ENCODE results near the gene GOT2.
"Not testable (repeated sequence)": the region's sequence is repeated elsewhere in the genome, so short reads cannot be mapped to it uniquely, and the experiment has no call there.

The GOT2 gene

DNA sequence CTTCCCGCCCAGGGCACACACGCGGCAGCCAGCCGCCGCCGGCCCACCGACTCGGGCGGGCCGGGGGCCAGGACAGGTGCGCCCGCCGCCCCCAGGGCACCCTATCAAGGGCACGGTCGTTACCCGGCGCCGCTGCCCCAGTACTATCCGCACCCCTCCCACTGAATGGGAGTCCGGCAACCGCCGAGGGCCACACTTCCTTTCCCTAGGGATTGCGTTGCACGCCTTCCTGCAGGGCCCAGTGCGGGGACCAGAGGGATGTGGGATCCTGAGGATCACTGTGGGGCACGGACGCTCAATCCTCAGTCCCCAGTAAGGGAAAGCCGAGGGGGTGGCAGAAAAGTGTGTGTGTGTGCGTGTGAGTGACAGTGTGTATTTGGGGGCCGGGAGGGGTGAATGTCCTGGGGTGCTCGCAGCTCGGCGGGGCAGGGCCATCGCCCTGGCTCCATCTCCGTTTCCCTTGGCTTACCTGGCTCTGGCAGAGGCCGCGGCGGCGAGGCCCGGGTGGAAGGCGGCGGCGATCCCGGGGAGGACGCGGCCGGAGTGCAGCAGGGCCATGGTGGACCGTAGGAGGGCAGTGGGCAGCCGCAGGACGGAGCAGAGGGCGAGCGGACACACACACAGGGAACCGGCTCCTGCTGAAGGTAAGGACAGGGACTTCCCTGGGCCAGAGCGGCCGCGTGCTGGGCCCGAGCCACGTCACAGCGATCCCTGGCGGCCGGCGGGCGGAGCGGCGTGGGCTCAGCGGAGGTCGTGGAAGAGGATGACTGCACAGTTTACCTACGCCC, at the start of gene GOT2:
TSS of gene GOT2 (minus strand) at position 646 of the 788 bp plus-strand sequence. CDS start at position 558, 88 bp downstream.
- DNase-seq (ENCODE audit: low read depth), result peak; percentile 91

DNA sequence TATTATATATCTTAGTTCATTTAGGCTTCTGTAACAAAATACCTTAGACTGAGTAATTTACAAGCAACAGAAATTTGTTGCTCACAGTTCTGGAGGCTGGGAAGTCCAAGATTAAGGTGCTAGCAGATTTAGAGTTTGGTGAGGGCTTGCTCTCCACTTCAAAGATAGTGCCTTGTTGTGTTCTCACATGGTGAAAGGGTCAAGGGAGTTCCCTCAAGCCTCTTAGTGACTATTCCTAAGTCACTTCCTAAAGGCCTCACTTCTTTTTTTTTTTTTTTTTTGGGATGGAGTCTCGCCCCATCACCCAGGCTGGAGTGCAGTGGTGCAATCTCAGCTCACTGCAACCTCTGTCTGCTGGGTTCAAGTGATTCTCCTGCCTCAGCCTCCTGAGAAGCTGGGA, 45.2 kb upstream of the GOT2 start:
- not testable (repeated sequence) for DNase-seq (ENCODE audit: low read depth)

- no peak for DNase-seq (ENCODE audit: low read depth)
Observed at GRCh38 chr16:58773870-58774269, 39.8 kb upstream of the GOT2 start.

DNA sequence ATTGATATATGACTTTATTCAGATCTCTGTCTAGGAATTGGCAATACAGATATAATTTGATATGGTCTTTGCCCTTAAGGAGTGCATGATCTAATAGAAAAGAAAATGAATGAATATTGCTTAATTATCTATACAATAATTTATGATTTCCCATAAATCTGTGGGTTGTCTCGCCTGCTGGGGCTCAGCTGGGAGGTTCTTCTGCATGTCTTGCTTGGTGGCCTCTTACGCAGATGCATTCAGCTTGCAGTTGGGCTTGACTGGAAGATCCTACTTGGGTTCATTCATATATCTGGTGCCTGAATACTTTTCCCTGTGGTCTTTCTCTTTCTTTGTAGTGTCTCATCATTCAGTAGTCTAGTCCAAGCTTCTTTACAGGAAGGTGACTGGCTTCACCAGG, 34.0 kb upstream of the GOT2 start:
- DNase-seq (ENCODE audit: low read depth), result no peak

DNA sequence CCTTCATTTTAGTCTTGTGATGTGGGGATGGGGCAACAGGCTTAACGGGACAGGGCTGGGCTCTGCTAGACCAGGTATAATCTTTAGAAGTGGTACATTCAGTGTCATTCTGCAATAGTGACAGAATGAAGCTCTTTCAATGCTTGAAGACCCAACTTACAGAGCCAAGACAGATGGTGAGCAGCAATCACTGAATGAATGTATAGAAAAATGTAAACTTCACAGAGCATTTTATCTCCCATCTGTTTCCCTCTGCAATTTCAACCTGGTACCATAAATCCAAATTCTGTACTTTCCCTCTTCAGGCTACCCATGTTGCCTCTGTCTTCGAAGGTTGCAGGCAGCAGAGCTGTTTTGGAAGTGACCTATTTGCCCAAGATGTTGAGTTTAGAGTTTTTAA, 33.5 kb upstream of the GOT2 start:
- no peak for DNase-seq (ENCODE audit: low read depth)

DNA sequence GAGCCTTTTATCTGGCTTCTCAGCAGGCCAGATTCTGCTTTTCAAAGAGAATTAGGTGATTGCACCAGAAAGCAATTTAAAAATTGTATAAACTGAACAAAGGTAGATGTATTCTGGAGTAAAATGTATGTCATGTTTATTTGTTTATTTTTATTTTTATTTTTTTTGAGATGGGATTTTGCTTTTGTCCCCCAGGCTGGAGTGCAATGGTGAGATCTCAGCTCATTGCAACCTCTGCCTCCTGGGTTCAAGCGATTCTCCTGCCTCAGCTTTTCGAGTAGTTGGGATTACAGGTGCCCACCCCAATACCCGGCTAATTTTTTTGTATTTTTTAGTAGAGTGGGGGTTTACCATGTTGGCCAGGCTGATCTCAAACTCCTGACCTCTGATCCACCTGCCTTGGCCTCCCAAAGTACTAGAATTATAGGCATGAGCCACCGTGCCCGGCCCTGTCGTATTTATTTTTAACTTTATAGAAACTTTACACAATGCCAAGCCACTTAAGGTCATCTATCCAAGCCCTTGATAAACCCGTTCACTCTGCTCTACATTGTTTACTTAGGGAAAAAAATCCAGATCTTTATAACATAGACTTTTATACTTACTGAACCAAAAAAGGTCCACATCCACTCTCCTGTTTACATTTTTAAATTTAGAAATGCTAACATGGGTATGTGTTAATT, 22.7 kb upstream of the GOT2 start:
- no peak for DNase-seq (ENCODE audit: low read depth)

GRCh38 chr16:58755989-58756649, 22.0 kb upstream of the GOT2 start:
- peak; percentile 80 for DNase-seq (ENCODE audit: low read depth)

GRCh38 chr16:58753711-58754134, 19.6 kb upstream of the GOT2 start:
- no peak for DNase-seq (ENCODE audit: low read depth)

- DNase-seq (ENCODE audit: low read depth), result no peak
Observed at GRCh38 chr16:58744497-58744896, 10.4 kb upstream of the GOT2 start.

- no peak for DNase-seq (ENCODE audit: low read depth)
Observed at GRCh38 chr16:58741976-58742375, 7.9 kb upstream of the GOT2 start.

GRCh38 chr16:58741166-58741565, 7.0 kb upstream of the GOT2 start:
- no peak for DNase-seq (ENCODE audit: low read depth)

GRCh38 chr16:58738672-58739296, 4.7 kb upstream of the GOT2 start:
- no peak for DNase-seq (ENCODE audit: low read depth)

DNA sequence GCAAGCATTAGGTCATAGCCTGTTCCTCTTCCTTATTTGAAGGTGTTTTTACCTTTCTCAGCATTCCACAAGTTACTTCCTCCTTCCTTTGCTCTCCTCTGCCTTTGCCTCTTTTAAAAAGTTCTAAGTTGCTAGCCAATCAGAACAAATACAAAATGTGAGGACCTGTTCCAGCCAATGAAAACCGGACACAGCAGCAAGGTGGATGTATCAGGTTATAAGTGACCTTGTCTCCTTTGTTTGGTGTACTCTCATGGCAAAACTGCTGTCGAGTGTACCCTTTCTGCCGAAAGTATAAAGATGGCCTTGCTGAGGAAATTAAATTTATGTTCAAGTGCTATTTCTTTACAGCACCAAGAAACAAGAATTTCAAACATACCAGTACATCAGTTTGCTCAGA, 2.2 kb upstream of the GOT2 start:
- not testable (repeated sequence) for DNase-seq (ENCODE audit: low read depth)

GRCh38 chr16:58734459-58734787, 307 bp upstream of the GOT2 start:
- DNase-seq (ENCODE audit: low read depth), result no peak

- DNase-seq (ENCODE audit: low read depth), result peak; percentile 24
Observed at GRCh38 chr16:58733248-58733670, 857 bp downstream of the GOT2 start.

- peak; percentile 47 for DNase-seq (ENCODE audit: low read depth)
Observed at GRCh38 chr16:58732545-58733247, 1.4 kb downstream of the GOT2 start.

DNA sequence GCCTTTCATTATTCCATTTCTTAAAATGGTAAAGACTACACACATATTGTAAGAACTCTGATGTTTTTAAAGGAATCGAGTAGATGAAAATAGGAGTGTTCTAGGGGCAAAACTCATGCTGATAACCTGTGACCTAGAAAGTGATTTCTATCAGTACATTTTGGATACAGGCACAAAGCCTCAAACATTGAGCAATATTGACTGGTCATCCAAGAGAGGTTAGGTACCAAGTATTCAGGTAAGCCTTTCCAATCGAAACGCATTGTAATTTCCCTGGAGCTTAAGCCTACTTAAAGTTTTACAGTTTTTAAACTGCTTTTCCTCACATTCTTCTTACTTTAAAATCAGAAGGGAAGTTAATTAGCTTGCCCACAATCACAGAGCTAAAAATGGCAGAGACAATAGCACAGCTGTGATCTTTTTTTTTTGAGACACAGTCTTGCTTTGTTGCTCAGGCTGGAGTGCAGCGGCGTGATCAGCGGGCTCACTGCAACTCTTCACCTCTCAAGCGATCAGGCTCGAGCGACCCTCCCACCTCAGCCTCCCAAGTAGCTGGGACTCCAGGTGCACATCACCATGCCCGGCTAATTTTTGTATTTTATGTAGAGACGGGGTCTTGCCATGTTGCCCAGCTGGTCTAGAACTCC, 3.3 kb downstream of the GOT2 start:
- DNase-seq (ENCODE audit: low read depth), result no peak

DNA sequence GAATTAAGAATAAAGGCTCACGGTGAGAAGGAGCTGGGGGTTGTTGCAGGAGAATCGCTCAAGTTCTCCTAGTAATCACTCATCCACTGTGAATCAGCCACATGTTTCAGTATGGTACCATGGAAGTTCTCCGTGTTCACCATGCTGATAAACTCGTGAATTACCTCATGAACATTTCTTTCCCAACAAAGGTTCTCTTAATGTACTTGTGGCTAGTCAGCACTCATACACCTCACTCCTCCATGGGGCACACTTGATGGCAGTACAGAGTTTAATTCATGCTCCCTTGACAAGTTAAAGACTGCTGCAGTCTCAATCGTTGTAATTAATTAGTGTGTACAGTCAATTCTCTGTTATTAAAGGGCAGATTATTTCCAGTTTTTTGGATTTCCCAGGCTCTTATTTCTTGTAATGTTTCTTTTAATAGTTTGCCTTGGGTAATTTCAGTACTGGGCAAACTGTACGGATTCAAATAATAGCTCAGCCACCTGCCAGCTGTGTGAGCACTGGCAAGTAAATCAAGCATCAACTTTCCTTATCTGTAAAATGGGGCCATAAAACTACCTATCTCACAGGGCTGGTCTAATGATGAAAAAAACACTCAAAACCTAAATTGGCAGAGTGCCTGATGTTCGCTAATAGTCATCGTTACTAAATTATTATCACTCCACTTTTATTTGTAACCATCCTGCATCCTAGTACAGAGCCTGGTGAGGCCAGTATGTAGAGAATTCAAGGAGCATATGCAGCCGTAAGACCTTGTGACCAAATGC, 6.1 kb downstream of the GOT2 start:
- no peak for DNase-seq (ENCODE audit: low read depth)

DNA sequence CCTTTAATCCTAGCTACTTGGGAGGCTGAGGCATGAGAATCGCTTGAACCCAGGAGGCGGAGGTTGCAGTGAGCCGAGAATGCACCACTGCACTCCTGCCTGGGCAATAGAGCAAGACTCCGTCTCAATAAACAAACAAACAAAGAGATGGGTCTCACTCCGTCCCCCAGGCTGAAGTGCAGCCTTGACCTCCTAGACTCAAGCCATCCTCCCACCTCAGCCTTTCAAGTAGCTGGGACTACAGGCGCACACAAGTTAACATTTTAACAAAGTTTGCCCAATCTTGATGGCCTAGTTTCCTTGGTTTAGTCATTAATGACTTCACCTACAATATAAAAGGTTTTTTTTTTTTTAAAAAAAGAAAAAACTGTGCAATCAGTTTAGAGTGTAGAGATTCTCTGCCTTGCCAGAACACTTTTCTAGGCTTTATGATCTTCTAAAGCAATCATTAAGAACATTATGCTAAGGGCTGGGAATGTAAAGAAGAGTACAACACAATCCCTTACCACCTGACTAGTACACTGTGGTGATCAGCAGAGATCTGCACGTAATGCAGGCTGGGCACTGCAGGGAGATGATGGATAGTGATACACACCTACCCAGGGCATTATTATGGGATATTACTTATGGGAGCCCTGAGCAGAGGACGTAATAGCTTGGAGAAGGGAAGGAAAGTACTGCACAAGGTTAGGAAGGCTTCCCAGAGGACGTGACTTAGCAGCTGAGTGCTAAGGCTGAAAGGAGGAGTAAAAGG, 6.9 kb downstream of the GOT2 start:
- DNase-seq (ENCODE audit: low read depth), result no peak

GRCh38 chr16:58723109-58723508, 11.0 kb downstream of the GOT2 start:
- DNase-seq (ENCODE audit: low read depth), result no peak

All from iris pigment epithelial cell (primary cell).